Omental fat pad (tissue), 4 donors: ENCODE measurements around the gene EPSTI1. TPM values are rescaled to one million over a fixed set of nuclear protein-coding genes. Genes with fewer than 3 reads are reported as not detected.
A peak's percentile ranks its signal among the peaks of the same experiment; 100 is the strongest.

Experiments
- ATAC-seq: fragments of 150-250 bp; one replicate; pipeline ENCODE4 v1.9.1; 2016; ENCODE audit warnings: mild to moderate bottlenecking, moderate library complexity; ENCODE audit not compliant: low FRiP score
- DNase-seq: peaks from one replicate; pipeline ENCODE4 v3.0.0-alpha.2; 2019; ENCODE audit warnings: low spot score
- CTCF ChIP-seq, 3 donors: fragments of 450-650 bp; IDR thresholded peaks; one replicate each; pipeline ENCODE4 v1.5.1; 2016 to 2017; ENCODE audit warnings: antibody characterized with exemption in 3 of 3, mild to moderate bottlenecking in 3 of 3, moderate library complexity in 2 of 3
- total RNA-seq, 4 donors: library from RNA; depleted of rRNA; stranded (reverse); fragments of >200 nt; gene quantifications; one replicate each; pipeline ENCODE4 v1.1.0, GENCODE V29; 2016

EPSTI1 gene
- total RNA-seq, 4 donors from 2014 or later = 8.3 to 31.8 (median 10.9) TPM

GRCh38 chr13:42883771-42884467 lies 108.1 kb downstream of the EPSTI1 start:
- ATAC-seq (no peak), DNase-seq (no peak)
- TF ChIP-seq CTCF (IDR thresholded peaks at IDR 0.05) = no peak

- DNase-seq (no peak), ATAC-seq (no peak)
- no peak for TF ChIP-seq CTCF (IDR thresholded peaks at IDR 0.05)
Observed at GRCh38 chr13:42883142-42883541, 108.9 kb downstream of the EPSTI1 start.

- no peak for TF ChIP-seq CTCF (IDR thresholded peaks at IDR 0.05)
- DNase-seq = no peak
- ATAC-seq = peak; percentile 46
Observed at GRCh38 chr13:42880056-42880605, 111.9 kb downstream of the EPSTI1 start.

- TF ChIP-seq CTCF (IDR thresholded peaks at IDR 0.05) = no peak
Observed at GRCh38 chr13:42878721-42879120, 113.3 kb downstream of the EPSTI1 start.

GRCh38 chr13:42876887-42877545 lies 115.0 kb downstream of the EPSTI1 start:
- no peak for TF ChIP-seq CTCF (IDR thresholded peaks at IDR 0.05)
- DNase-seq (no peak), ATAC-seq (peak; percentile 79)

More at GRCh38 chr13:42878721-42879120, 113.3 kb downstream of the EPSTI1 start:
- ATAC-seq = no peak
- no peak for DNase-seq

- ATAC-seq = no peak
- TF ChIP-seq CTCF (IDR thresholded peaks at IDR 0.05) = no peak
- no peak for DNase-seq
Observed at GRCh38 chr13:42876270-42876714, 115.7 kb downstream of the EPSTI1 start.
